Parathyroid adenoma (tissue), 2 donors: ENCODE results near the gene PDC.

ENCODE experiments used
- H2AFZ ChIP-seq: fragments of 300-600 bp; sonication (generic); one replicate; pipeline ENCODE4 v1.7.0; 2017; ENCODE audit warnings: antibody characterized with exemption, mild to moderate bottlenecking
- H3K27ac ChIP-seq: fragments of 300-600 bp; sonication (generic); one replicate; pipeline ENCODE4 v1.7.0; 2017
- H3K27me3 ChIP-seq: fragments of 300-600 bp; sonication (generic); one replicate; pipeline ENCODE4 v1.7.0; 2017; ENCODE audit warnings: low read length; ENCODE audit not compliant: control insufficient read depth, insufficient read depth
- H3K36me3 ChIP-seq: fragments of 300-600 bp; sonication (generic); one replicate; pipeline ENCODE4 v1.7.0; 2017; ENCODE audit warnings: low read length; ENCODE audit not compliant: control insufficient read depth, insufficient read depth
- H3K4me1 ChIP-seq: fragments of 300-600 bp; sonication (generic); one replicate; pipeline ENCODE4 v1.7.0; 2017; ENCODE audit warnings: control low read depth
- H3K4me2 ChIP-seq: fragments of 300-600 bp; sonication (generic); one replicate; pipeline ENCODE4 v1.7.0; 2017; ENCODE audit warnings: low read length
- H3K4me3 ChIP-seq: fragments of 300-600 bp; sonication (generic); one replicate; pipeline ENCODE4 v1.7.0; 2017; ENCODE audit warnings: low read depth, low read length
- H3K79me2 ChIP-seq: fragments of 300-600 bp; sonication (generic); one replicate; pipeline ENCODE4 v1.7.0; 2017; ENCODE audit warnings: control low read depth
- H3K9ac ChIP-seq: fragments of 300-600 bp; sonication (generic); one replicate; pipeline ENCODE4 v1.7.0; 2017; ENCODE audit warnings: mild to moderate bottlenecking
- H3K9me3 ChIP-seq: fragments of 300-600 bp; sonication (generic); one replicate; pipeline ENCODE4 v1.7.0; 2017; ENCODE audit warnings: low read length; ENCODE audit not compliant: control insufficient read depth
- CTCF ChIP-seq: fragments of 300-600 bp; sonication (generic); IDR thresholded peaks from one replicate; pipeline ENCODE4 v1.7.0; 2017; ENCODE audit warnings: antibody characterized with exemption, mild to moderate bottlenecking
- donor health status: primary hyperparathyroidism.

The PDC gene

DNA sequence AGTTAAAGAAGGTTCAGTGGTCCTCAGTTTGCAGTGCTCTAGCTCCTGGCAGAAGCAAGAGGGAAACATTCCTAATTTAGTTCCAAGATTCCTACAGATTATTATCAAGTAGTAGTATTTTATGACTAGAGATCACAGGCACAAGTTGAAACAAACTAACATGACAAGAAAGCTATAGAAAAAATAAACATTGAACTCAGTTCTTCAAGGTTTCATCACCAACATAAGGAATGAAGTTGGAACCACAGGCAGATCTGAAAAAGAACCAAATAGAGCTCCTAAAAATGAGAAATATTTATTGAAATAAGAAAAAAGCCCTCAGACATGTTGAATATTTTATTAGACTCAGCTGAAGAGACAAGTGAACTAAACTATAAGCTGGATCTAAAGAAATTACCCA lies 40.6 kb downstream of the PDC start:
- no peaks in the 10 kb centered on the region for H3K9me3 ChIP-seq
- H3K9ac ChIP-seq = no peak overlapping the region
- H2AFZ ChIP-seq = no peak overlapping the region
- H3K27me3 ChIP-seq = no peaks in the 10 kb centered on the region
- H3K36me3 ChIP-seq = no peaks in the 10 kb centered on the region
- H3K4me2 ChIP-seq = no peak overlapping the region
- no peaks in the 10 kb centered on the region for H3K79me2 ChIP-seq
- H3K27ac ChIP-seq = no peak overlapping the region
- TF ChIP-seq CTCF = no peak
- no peaks in the 10 kb centered on the region for H3K4me1 ChIP-seq
- no peak overlapping the region for H3K4me3 ChIP-seq

DNA sequence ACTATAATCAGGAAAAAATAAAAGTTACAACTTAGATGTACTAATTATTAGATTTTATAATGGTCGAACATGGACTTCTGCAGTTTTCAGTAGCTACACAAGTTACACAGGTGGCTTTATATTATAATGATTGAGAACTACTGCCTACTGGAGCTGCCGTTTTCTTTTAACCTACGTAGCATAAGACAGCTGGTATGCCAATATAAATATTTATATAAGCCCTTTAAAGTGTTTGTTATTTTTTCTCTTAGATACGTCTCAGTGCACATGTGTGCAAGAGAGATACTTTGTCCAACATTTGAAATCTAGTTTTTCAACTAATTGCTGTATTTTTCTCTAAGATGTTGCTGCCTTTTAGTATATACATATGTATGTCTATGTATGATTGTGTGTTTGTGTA lies 42.4 kb downstream of the PDC start:
- no peaks in the 10 kb centered on the region for H3K79me2 ChIP-seq
- no peak overlapping the region for H2AFZ ChIP-seq
- no peak overlapping the region for H3K27ac ChIP-seq
- no peaks in the 10 kb centered on the region for H3K9me3 ChIP-seq
- no peak for TF ChIP-seq CTCF
- no peak overlapping the region for H3K4me3 ChIP-seq
- no peaks in the 10 kb centered on the region for H3K27me3 ChIP-seq
- no peaks in the 10 kb centered on the region for H3K4me1 ChIP-seq
- H3K36me3 ChIP-seq = no peaks in the 10 kb centered on the region
- no peak overlapping the region for H3K9ac ChIP-seq
- H3K4me2 ChIP-seq = no peak overlapping the region

DNA sequence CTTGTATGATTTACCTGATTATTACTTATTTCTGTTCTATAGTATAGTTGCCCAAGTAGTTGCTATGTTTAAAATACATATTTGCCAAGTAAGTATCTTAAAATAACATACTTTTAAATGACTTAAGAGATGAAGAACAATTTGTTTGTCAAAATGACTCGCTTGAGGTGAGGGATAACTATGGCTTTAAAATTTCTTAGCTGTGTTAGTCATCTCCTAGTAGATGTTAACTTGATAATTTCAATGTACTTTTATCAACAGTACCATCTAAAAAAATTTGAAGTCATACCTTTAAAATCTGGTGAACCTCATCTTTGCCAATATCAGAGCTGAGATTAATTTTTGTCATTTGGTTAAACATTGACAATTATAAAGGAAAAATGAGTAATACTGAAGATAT lies 47.6 kb downstream of the PDC start:
- no peak overlapping the region for H3K4me2 ChIP-seq

GRCh38 chr1:186409091-186409490 lies 51.8 kb downstream of the PDC start:
- Histone ChIP-seq H3K27me3 (no peaks in the 10 kb centered on the region), H3K4me3 (no peak overlapping the region), H3K4me1 (no peaks in the 10 kb centered on the region), H2AFZ (no peak overlapping the region), H3K9me3 (no peaks in the 10 kb centered on the region), H3K36me3 (no peaks in the 10 kb centered on the region), H3K9ac (no peak overlapping the region), H3K4me2 (no peak overlapping the region), H3K79me2 (no peaks in the 10 kb centered on the region), H3K27ac (no peak overlapping the region)
- no peak for TF ChIP-seq CTCF

More for the DNA sequence above, 47.6 kb downstream of the PDC start:
- H3K27ac ChIP-seq = no peak overlapping the region
- no peak overlapping the region for H2AFZ ChIP-seq
- no peaks in the 10 kb centered on the region for H3K9me3 ChIP-seq
- no peaks in the 10 kb centered on the region for H3K79me2 ChIP-seq
- H3K36me3 ChIP-seq = no peaks in the 10 kb centered on the region
- H3K9ac ChIP-seq = no peak overlapping the region
- H3K4me1 ChIP-seq = no peaks in the 10 kb centered on the region
- H3K4me3 ChIP-seq = no peak overlapping the region
- no peak for TF ChIP-seq CTCF
- no peaks in the 10 kb centered on the region for H3K27me3 ChIP-seq

DNA sequence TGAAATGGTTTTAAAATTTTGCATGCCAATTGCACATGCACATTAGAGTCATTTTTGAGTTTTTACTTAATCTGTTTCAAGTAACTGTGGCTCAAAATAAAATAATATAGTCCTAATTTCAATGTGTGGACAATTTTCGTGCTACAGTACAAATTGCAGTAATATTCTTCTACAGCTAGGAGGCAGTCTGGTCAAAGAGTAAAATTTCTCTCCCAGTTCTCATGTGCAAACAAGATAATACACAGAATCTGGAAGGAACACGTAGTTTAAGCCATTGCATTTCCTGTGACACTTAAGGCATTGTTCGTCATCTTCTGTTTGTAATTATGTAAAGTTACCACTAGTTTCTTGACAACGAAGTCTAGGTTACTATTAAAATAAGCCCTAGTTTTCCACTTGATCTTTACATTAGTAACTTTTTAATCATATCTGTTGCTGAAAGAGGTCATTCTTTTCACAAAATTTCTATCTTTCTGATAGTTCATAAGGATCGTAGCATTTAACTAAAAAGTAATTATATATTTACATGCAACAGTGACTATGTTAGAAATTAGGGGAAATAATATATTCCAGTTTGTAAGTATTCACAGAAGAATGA lies 56.4 kb downstream of the PDC start:
- Histone ChIP-seq H3K36me3 (no peaks in the 10 kb centered on the region), H3K4me2 (no peak overlapping the region), H3K9me3 (no peaks in the 10 kb centered on the region), H2AFZ (no peak overlapping the region), H3K27me3 (no peaks in the 10 kb centered on the region), H3K9ac (no peak overlapping the region), H3K4me3 (no peak overlapping the region), H3K79me2 (no peaks in the 10 kb centered on the region), H3K27ac (no peak overlapping the region), H3K4me1 (no peaks in the 10 kb centered on the region)
- TF ChIP-seq CTCF = peak; percentile 40
